ENCODE measurements around the gene POM121C. TPM values are rescaled to one million over a fixed set of nuclear protein-coding genes. Genes with fewer than 3 reads are reported as not detected.
"Not testable (repeated sequence)": the region's sequence is repeated elsewhere in the genome, so short reads cannot be mapped to it uniquely, and the experiment has no call there.

Gene POM121C
- polyA plus RNA-seq, 3 donors, result 51.9 to 57.8 (median 52.9) TPM

DNA sequence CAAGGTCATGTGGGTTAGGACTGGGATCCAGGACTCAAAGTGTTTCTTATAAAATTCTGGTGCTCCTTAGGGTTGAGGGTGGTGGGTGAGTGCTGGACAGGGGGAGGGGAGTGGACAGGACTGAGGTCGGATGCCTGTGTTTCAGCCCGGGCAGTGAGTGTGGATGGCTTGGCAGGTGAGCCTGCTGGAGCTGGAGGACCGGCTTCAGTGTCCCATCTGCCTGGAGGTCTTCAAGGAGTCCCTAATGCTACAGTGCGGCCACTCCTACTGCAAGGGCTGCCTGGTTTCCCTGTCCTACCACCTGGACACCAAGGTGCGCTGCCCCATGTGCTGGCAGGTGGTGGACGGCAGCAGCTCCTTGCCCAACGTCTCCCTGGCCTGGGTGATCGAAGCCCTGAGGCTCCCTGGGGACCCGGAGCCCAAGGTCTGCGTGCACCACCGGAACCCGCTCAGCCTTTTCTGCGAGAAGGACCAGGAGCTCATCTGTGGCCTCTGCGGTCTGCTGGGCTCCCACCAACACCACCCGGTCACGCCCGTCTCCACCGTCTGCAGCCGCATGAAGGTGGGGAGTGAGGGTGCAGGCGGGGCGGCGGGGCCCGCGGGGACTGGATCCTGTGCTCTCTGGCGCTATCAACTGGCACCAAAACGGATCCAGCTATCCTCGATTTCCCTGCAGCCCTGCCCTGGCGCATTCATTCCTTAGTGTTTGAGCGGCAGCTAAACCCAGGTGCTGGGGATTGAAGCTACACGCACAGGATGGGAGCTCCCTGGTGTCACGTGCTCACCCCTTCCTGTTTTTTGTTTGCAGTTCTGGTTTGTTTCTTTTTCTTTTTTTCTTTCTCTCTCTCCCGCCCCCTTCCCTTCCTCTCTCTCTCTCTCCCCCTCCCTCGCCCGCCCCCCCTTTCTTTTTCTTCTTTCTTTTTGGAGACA is 87.1 kb downstream of the POM121C start:
- not testable (repeated sequence) for DNase-seq (ENCODE audit: low read depth in 3 of 3, low spot score in 2 of 3)

DNA sequence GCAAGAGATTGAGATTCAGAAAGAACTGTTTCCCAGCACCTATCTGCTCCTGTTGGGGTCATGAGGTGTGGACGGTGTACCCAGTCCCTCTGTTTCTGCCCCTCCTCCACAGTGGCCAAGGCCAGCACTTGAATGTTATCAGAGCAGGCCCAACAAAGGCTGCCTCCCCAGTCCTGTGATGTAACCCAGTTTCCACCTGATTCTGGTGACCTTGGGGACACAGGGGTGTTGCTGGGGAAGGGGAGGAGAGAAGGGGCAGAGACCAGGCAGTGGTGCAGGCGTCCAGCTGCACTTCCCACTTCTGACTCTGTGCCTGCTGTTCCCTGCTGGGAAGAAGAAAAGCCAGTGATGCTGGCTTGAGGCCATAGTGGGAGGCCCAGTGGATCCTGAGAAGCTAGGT is 88.2 kb downstream of the POM121C start:
- not testable (repeated sequence) for DNase-seq (ENCODE audit: low read depth in 3 of 3, low spot score in 2 of 3)

DNA sequence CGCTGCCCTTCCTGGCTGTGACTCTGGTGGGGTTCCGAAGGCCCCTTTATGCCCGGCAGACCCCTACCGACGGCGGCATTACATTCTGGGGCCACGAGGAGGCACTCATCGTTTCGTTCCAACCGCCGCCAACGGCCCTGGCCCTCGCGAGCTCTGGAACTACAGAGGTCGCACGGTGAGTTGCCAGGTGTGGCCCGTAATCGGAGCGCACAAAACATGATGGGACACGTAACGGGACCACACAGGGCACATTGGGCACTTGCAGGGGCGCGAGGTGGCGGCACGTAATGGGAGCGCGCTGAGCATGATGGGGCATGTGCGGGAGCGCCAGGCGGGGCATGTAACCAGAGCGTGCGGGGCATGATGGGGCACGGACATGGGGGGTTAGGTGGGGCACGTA is 90.8 kb downstream of the POM121C start, which contains the start of gene TRIM73:
Gene TRIM73 (plus strand): TSS at position 301 of the 400 bp plus-strand sequence. CDS start 3,305 bp downstream, outside the sequence.
- DNase-seq (ENCODE audit: low read depth in 3 of 3, low spot score in 2 of 3), result not testable (repeated sequence)

DNA sequence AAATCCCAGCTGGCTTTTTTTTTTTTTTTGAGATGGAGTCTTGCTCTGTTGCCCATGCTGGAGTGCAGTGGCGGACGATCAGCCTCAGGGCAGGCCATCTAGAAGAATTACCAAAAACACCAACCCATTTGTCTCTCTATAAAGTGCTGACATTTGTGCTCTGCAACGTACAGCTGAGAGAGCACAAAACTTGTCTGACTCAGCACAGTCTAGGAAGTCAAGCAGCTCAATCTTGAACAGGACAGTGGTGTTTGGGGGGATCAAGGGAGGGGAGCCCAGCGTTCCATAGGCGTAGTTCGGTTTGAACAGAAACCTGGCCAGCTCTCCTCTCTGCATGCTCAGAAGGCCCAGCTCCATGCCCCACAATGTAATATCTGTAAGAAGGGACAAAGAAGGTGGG is 92.9 kb downstream of the POM121C start:
- not testable (repeated sequence) for DNase-seq (ENCODE audit: low read depth in 3 of 3, low spot score in 2 of 3)

DNA sequence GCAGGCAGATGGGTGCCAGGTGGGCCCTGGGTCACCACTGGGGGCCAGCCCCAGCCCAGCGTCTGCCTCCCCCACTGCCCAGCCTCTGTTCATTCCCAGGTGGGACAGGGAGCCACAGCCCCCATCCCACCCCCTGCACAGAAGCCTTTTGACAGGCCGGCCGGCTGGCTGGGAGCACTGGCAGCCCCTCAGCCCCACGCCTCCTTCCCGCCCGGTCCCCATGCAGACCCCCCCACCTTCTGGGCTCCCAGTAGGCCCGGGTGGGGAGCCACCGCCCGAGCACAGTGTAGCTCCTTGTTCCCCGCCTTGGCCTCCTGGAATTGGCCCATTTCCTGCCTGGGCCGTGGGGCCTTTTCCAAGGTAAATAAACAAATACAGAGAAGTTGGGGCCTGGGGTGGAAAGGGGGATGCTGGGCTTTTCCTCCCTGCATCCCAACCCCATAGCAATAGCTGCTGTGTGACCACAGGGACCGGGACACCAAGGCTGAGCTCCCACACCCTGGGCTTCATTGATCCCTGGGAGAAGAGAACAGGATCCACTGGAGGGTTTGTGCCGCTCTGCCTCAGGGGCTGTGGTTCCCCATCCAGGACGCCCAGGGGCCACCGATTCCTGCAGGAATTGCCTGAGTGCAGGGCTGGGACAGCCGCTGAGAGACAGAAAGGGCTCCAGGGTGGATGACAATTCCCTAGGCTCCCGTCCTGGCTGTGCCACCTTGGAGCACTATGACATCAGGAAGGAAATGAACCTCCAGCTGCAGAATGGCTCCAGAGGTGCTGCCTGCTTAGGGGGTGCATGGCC is 111.4 kb downstream of the POM121C start:
- not testable (repeated sequence) for DNase-seq (ENCODE audit: low read depth in 3 of 3, low spot score in 2 of 3)

DNA sequence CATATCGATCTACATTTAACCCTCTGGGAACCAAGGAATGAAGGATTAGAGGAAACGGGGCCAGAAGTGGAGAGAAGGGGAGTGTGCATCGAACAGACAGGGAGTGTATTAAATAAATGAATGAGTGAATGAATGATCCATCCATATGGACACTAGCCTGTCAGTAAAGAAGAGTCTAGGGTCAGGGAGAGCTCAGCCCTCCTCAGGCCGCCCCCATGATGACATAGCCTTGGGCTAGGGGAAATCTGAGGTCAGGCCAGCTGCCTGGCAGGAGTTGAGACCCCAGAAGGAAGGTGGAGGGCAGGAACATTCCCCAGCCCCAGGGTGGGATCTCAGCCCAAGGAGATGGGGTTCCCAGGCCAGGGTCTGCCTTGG is 112.0 kb downstream of the POM121C start:
- DNase-seq (ENCODE audit: low read depth in 3 of 3, low spot score in 2 of 3), result not testable (repeated sequence)

DNA sequence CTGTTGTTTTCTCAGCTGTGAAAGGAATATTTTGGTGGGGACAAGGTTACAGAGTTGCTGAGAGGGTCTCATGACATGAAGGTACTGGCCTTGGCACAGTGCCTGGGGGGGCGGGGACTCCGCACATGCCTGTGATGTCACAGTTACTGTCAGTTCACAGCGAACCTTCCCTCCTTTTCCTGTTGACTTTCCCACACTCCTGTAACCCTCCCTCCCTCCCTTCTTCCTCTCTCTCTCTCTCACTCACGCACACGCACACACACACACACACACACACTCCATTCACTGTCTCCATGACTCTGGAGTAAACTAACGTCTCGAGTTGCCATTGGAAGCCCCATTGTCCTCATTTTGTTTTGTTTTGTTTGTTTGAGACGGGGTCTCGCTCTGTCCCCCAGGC is 118.8 kb downstream of the POM121C start:
- not testable (repeated sequence) for DNase-seq (ENCODE audit: low read depth in 3 of 3, low spot score in 2 of 3)

Other genes with a start within 250 kb of the POM121C start
- 1 to 10 TPM; 2.6 to 3.3 (median 2.7) TPM for gene TRIM73, start 90.7 kb downstream of the POM121C start, polyA plus RNA-seq (ENCODE audit: insufficient read length in 3 of 3)
- 1 to 10 TPM in 2 of 3 donors, under 1 TPM in 1; 0.79 to 1.2 (median 1.0) TPM for gene SPDYE5, start 6.0 kb upstream of the POM121C start, polyA plus RNA-seq (ENCODE audit: insufficient read length in 3 of 3)